ENCODE results near the gene SLC24A3. TPM values are rescaled to one million over a fixed set of nuclear protein-coding genes. Genes with fewer than 3 reads are reported as not detected.

The SLC24A3 gene
- total RNA-seq, 1 donor from 2014 or later: 7.1 TPM

GRCh38 chr20:19271879-19272651 lies 59.6 kb downstream of the SLC24A3 start:
- DNase-seq: no peak

- DNase-seq: no peak
These were observed 60.7 kb downstream of the SLC24A3 start for GRCh38 chr20:19272976-19273654.

GRCh38 chr20:19274001-19274400 lies 61.6 kb downstream of the SLC24A3 start:
- no peak for DNase-seq

GRCh38 chr20:19274412-19275015 lies 62.1 kb downstream of the SLC24A3 start:
- peak; percentile 31 for DNase-seq

GRCh38 chr20:19275038-19275629 lies 62.7 kb downstream of the SLC24A3 start:
- no peak for DNase-seq

- peak; percentile 97 for DNase-seq
These were observed 63.2 kb downstream of the SLC24A3 start for GRCh38 chr20:19275630-19276071.

GRCh38 chr20:19277381-19277780 lies 64.9 kb downstream of the SLC24A3 start:
- DNase-seq: peak; percentile 67

GRCh38 chr20:19283490-19284025 lies 71.1 kb downstream of the SLC24A3 start:
- DNase-seq: no peak

- no peak for DNase-seq
These were observed 72.1 kb downstream of the SLC24A3 start for GRCh38 chr20:19284400-19285178.

GRCh38 chr20:19285436-19285835 lies 73.0 kb downstream of the SLC24A3 start:
- DNase-seq: no peak

GRCh38 chr20:19288061-19288460 lies 75.6 kb downstream of the SLC24A3 start:
- no peak for DNase-seq

- no peak for DNase-seq
These were observed 76.2 kb downstream of the SLC24A3 start for GRCh38 chr20:19288636-19289035.

GRCh38 chr20:19289451-19289850 lies 77.0 kb downstream of the SLC24A3 start:
- DNase-seq: no peak

- DNase-seq: no peak
These were observed 78.8 kb downstream of the SLC24A3 start for GRCh38 chr20:19291024-19291817.

- no peak for DNase-seq
These were observed 79.3 kb downstream of the SLC24A3 start for GRCh38 chr20:19291818-19292132.

- DNase-seq: no peak
These were observed 79.8 kb downstream of the SLC24A3 start for GRCh38 chr20:19292254-19292653.

GRCh38 chr20:19295076-19295475 lies 82.6 kb downstream of the SLC24A3 start:
- no peak for DNase-seq

GRCh38 chr20:19298652-19299051 lies 86.2 kb downstream of the SLC24A3 start:
- no peak for DNase-seq

GRCh38 chr20:19300395-19300794 lies 88.0 kb downstream of the SLC24A3 start:
- DNase-seq: no peak

- no peak for DNase-seq
These were observed 88.7 kb downstream of the SLC24A3 start for GRCh38 chr20:19301142-19301541.

- no peak for DNase-seq
These were observed 89.4 kb downstream of the SLC24A3 start for GRCh38 chr20:19301843-19302242.
